K562 (cell line): ENCODE measurements around the gene MALAT1. TPM values are rescaled to one million over a fixed set of nuclear protein-coding genes. Genes with fewer than 3 reads are reported as not detected.

Experiments used
- BRD4 ChIP-seq: fragments of 200-600 bp; sonication (generic); IDR thresholded peaks from 2 replicates; pipeline ENCODE4 v1.6.1; 2017; ENCODE audit warnings: inconsistent platforms
- ETS1 ChIP-seq: conservative IDR thresholded peaks from 2 replicates; pipeline ENCODE4 v1.6.1; 2011; ENCODE audit warnings: low read depth, mild to moderate bottlenecking, low read length; ENCODE audit not compliant: control insufficient read depth
- HDAC8 ChIP-seq: fragments of 450-650 bp; IDR thresholded peaks from 2 replicates; pipeline ENCODE4 v1.6.1; 2016; ENCODE audit warnings: mild to moderate bottlenecking, missing genetic modification characterization, moderate library complexity, missing compliant biosample characterization
- MXI1 ChIP-seq: IDR thresholded peaks from 2 replicates; pipeline ENCODE4 v1.6.1; 2011; ENCODE audit warnings: low read depth, mild to moderate bottlenecking, improper control_type of control experiment, low read length
- MYC ChIP-seq, 2 experiments: fragments of 250-450 bp in 1 of 2; sonication (Bioruptor Pico) in 1 of 2; IDR thresholded peaks; 2 replicates each; pipeline versions ENCODE4 v1.5.1 to v1.6.1; 2012 to 2021; ENCODE audit warnings: low read depth in 2 of 2, borderline replicate concordance in 1 of 2, improper control_type of control experiment in 1 of 2, low read length in 1 of 2, mild to moderate bottlenecking in 1 of 2, moderate library complexity in 1 of 2
- NBN ChIP-seq: fragments of 450-650 bp; IDR thresholded peaks from 2 replicates; pipeline ENCODE4 v1.6.1; 2016; ENCODE audit warnings: low read depth, mild to moderate bottlenecking
- NFATC3 ChIP-seq: fragments of 450-650 bp; IDR thresholded peaks from 2 replicates; pipeline ENCODE4 v1.6.1; 2017; ENCODE audit warnings: mild to moderate bottlenecking
- RAD21 ChIP-seq, 2 experiments: fragments of 250-450 bp in 1 of 2; fragments of 450-650 bp in 1 of 2; sonication (Bioruptor Pico) in 1 of 2; formaldehyde crosslinking in 1 of 2; IDR thresholded peaks in 1 of 2; conservative IDR thresholded peaks in 1 of 2; 2 replicates each; pipeline versions ENCODE4 v1.4.0 to v1.8.0; 2020 to 2022; ENCODE audit warnings: mild to moderate bottlenecking in 2 of 2, moderate library complexity in 1 of 2
- RCOR1 ChIP-seq, 2 experiments: IDR thresholded peaks; 2 replicates each; pipeline ENCODE4 v1.6.1; 2012; ENCODE audit warnings: low read depth in 2 of 2, low read length in 2 of 2, borderline replicate concordance in 1 of 2, improper control_type of control experiment in 1 of 2
- SPI1 ChIP-seq: IDR thresholded peaks from 2 replicates; pipeline ENCODE4 v1.6.1; 2011; ENCODE audit warnings: low read depth, low read length, control low read depth, borderline replicate concordance
- SRSF9 ChIP-seq: fragments of 200-400 bp; formaldehyde crosslinking; IDR thresholded peaks from 2 replicates; pipeline ENCODE4 v1.6.1; 2017; ENCODE audit warnings: low read depth, low read length, borderline replicate concordance
- ZBTB9 ChIP-seq: fragments of 450-650 bp; formaldehyde crosslinking; IDR thresholded peaks from 2 replicates; pipeline ENCODE4 v1.4.0; 2020; ENCODE audit warnings: mild to moderate bottlenecking, moderate library complexity
- ZNF174 ChIP-seq: fragments of 250-450 bp; sonication (Bioruptor Pico); IDR thresholded peaks from 2 replicates; pipeline ENCODE4 v1.4.0; 2020; ENCODE audit warnings: mild to moderate bottlenecking
- ZNF184 ChIP-seq: sonication (generic); formaldehyde crosslinking; IDR thresholded peaks from 2 replicates; pipeline ENCODE4 v1.5.0; 2020; ENCODE audit warnings: missing genetic modification reagents
- ZNF282 ChIP-seq: sonication (generic); formaldehyde crosslinking; IDR thresholded peaks from 2 replicates; pipeline ENCODE4 v1.8.1; 2023; ENCODE audit warnings: missing genetic modification reagents
- ZNF584 ChIP-seq: fragments of 200-800 bp; sonication (Bioruptor generic); IDR thresholded peaks from 2 replicates; pipeline ENCODE4 v1.6.1; 2016; ENCODE audit warnings: low read depth, mild to moderate bottlenecking, missing genetic modification characterization, missing compliant biosample characterization
- ZNF589 ChIP-seq: fragments of 200-800 bp; sonication (Bioruptor generic); IDR thresholded peaks from 2 replicates; pipeline ENCODE4 v1.6.1; 2016; ENCODE audit warnings: low read depth, missing genetic modification characterization, missing compliant biosample characterization
- ZNF696 ChIP-seq: fragments of 250-450 bp; sonication (Bioruptor Pico); conservative IDR thresholded peaks from 2 replicates; pipeline ENCODE4 v1.4.0; 2020; ENCODE audit warnings: mild to moderate bottlenecking, moderate library complexity
- ZNF75A ChIP-seq: fragments of 450-650 bp; formaldehyde crosslinking; IDR thresholded peaks from 2 replicates; pipeline ENCODE4 v1.4.0; 2020; ENCODE audit warnings: mild to moderate bottlenecking
- polyA plus RNA-seq, 8 experiments: library from polyadenylated mRNA; depleted of rRNA in 4 of 8; stranded (reverse) in 5 of 8; unstranded in 3 of 8; fragments of >200 nt; fragmentation: Nextera tagmentation in 2 of 8; fragmentation: Illumina TruSeq in 1 of 8; extraction: Ambion mirVana in 2 of 8; extraction: Trizol in 1 of 8; gene quantifications; 2 replicates each; pipeline versions ENCODE4 v1.2.1 to v1.2.3, GENCODE V29; 2011 to 2014; ENCODE audit warnings: inconsistent platforms in 1 of 8, missing spikeins in 1 of 8
- total RNA-seq, 7 experiments: library from RNA; depleted of rRNA in 6 of 7; stranded (reverse); fragments of >200 nt in 6 of 7; fragmentation: Illumina TruSeq in 2 of 7; extraction: Trizol in 2 of 7; gene quantifications; 2 replicates each; pipeline versions ENCODE4 v1.2.1 to v1.2.3, GENCODE V29; 2011 to 2021; ENCODE audit warnings: low replicate concordance in 1 of 7
- TF ChIP-seq, protein P1 (sequence below): fragments of 450-650 bp; IDR thresholded peaks from 2 replicates; pipeline ENCODE4 v1.6.1; 2018; ENCODE audit not compliant: partially characterized antibody
- TF ChIP-seq, protein P2 (sequence below): fragments of 250-450 bp; sonication (Bioruptor Pico); IDR thresholded peaks from 2 replicates; pipeline ENCODE4 v1.6.1; 2021; ENCODE audit warnings: mild to moderate bottlenecking

The MALAT1 gene
- total and polyA plus RNA-seq, 9 of the 15 experiments (the other 6 are each of a cell fraction or from before 2014, with no cell fraction given): 363 to 8,715 (median 2,351) TPM

DNA sequence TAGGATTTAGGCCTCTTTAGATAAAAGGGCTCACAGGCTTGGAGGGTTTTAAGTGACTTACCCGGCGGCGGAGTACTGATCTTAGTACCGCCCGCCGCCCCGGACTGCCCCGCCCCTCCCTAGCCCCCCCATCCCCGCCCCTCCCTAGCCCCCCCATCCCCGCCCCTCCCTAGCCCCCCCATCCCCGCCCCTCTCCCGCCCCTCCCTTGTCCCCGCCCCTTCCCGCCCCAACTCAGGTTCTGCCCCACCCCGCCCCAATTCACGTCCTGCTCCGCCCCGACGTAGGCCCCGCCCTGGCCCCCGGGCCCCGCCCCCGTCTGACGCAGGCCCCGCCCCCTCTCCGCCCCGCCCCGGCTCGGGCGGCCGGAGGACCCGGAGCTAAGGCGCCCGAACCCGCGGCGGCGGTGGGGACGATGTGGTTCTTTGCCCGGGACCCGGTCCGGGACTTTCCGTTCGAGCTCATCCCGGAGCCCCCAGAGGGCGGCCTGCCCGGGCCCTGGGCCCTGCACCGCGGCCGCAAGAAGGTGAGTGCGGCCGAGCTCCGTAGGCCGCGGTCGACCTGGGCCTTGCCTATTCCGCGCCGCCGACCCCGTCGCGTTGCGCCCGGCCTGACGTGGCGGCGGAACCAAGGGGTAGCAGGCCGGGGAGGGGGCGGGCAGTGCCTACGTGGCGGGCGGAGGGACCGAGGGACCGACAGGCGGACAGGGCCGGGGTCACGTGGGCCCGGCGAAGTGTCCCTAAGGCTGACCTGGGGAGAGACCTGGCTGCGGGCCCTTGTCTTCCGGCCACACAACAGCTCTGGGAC, 26.1 kb downstream of the MALAT1 start, which contains the start of gene SCYL1 (continued):
- TF ChIP-seq RCOR1 (IDR thresholded peaks at IDR 0.05; ENCODE audit: borderline replicate concordance in 1 of 2, low read depth in 2 of 2, low read length in 2 of 2): no peak
- no peak for TF ChIP-seq RAD21 (CRISPR knock-in tag; conservative IDR thresholded peaks at IDR 0.05 in 1 of 2, IDR thresholded peaks at IDR 0.05 in 1 of 2)
- TF ChIP-seq ZNF75A (CRISPR knock-in tag): no peak
- TF ChIP-seq ZNF589 (CRISPR knock-in tag): no peak
- TF ChIP-seq SRSF9: no peak
- TF ChIP-seq ZNF184: 0 out of 2 replicates have a peak, but pooled peaks have one; percentile 36
- TF ChIP-seq BRD4: no peak
- TF ChIP-seq NBN: no peak
- TF ChIP-seq ZNF696: no peak
- TF ChIP-seq, protein P1, sequence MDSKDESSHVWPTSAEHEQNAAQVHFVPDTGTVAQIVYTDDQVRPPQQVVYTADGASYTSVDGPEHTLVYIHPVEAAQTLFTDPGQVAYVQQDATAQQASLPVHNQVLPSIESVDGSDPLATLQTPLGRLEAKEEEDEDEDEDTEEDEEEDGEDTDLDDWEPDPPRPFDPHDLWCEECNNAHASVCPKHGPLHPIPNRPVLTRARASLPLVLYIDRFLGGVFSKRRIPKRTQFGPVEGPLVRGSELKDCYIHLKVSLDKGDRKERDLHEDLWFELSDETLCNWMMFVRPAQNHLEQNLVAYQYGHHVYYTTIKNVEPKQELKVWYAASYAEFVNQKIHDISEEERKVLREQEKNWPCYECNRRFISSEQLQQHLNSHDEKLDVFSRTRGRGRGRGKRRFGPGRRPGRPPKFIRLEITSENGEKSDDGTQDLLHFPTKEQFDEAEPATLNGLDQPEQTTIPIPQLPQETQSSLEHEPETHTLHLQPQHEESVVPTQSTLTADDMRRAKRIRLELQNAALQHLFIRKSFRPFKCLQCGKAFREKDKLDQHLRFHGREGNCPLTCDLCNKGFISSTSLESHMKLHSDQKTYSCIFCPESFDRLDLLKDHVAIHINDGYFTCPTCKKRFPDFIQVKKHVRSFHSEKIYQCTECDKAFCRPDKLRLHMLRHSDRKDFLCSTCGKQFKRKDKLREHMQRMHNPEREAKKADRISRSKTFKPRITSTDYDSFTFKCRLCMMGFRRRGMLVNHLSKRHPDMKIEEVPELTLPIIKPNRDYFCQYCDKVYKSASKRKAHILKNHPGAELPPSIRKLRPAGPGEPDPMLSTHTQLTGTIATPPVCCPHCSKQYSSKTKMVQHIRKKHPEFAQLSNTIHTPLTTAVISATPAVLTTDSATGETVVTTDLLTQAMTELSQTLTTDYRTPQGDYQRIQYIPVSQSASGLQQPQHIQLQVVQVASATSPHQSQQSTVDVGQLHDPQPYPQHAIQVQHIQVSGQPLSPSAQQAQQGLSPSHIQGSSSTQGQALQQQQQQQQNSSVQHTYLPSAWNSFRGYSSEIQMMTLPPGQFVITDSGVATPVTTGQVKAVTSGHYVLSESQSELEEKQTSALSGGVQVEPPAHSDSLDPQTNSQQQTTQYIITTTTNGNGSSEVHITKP: no peak
- no peak for TF ChIP-seq MXI1
- peak; percentile 41; the same call in 1 of the 2 replicates for TF ChIP-seq ZBTB9 (CRISPR knock-in tag)
- TF ChIP-seq NFATC3: no peak
- no peak for TF ChIP-seq ZNF174
- TF ChIP-seq ZNF282 (CRISPR knock-in tag): no peak; the same call in 1 of the 2 replicates
- no peak for TF ChIP-seq ZNF584 (CRISPR knock-in tag)
- TF ChIP-seq SPI1: no peak
- peak; percentile 29; the same call in 1 of the 2 replicates for TF ChIP-seq MYC (IDR thresholded peaks at IDR 0.05; ENCODE audit: low read depth, low read length)
- TF ChIP-seq MYC (CRISPR knock-in tag; IDR thresholded peaks at IDR 0.05; ENCODE audit: borderline replicate concordance, low read depth): no peak
- TF ChIP-seq ETS1: no peak
- TF ChIP-seq, protein P2, sequence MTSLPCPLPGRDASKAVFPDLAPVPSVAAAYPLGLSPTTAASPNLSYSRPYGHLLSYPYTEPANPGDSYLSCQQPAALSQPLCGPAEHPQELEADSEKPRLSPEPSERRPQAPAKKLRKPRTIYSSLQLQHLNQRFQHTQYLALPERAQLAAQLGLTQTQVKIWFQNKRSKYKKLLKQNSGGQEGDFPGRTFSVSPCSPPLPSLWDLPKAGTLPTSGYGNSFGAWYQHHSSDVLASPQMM (CRISPR knock-in tag): no peak
- TF ChIP-seq HDAC8 (tag): no peak
